PC-9 (cell line): ENCODE measurements around the gene CEACAM1.
"Not testable (repeated sequence)": the region's sequence is repeated elsewhere in the genome, so short reads cannot be mapped to it uniquely, and the experiment has no call there.

ENCODE experiments used
- EZH2 ChIP-seq: fragments of 200-600 bp; sonication (generic); IDR thresholded peaks from 2 replicates; pipeline ENCODE4 v1.8.0; 2017; ENCODE audit warnings: antibody characterized with exemption, low read depth
- TF ChIP-seq, protein P1 (sequence below): fragments of 200-600 bp; sonication (generic); conservative IDR thresholded peaks from 2 replicates; pipeline ENCODE4 v1.6.1; 2017; ENCODE audit warnings: mixed run types, antibody characterized with exemption, mild to moderate bottlenecking, moderate library complexity

DNA sequence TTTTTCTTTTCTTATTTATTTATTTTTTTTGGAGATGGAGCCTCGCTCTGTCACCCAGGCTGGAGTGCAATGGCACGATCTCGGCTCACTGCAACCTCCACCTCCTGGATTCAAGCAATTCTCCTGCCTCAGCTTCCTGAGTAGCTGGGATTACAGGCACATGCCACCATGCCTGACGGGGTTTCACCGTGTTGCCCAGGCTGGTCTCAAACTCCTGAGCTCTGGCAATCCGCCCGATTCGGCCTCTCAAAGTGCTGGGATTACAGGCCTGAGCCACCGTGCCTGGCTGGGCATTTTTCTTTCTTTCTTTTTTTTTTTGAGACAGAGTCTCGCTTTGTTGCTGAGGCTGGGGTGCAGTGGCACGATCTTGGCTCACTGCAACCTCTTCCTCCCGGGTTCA, 6.0 kb downstream of the CEACAM1 start:
- TF ChIP-seq, protein P1, sequence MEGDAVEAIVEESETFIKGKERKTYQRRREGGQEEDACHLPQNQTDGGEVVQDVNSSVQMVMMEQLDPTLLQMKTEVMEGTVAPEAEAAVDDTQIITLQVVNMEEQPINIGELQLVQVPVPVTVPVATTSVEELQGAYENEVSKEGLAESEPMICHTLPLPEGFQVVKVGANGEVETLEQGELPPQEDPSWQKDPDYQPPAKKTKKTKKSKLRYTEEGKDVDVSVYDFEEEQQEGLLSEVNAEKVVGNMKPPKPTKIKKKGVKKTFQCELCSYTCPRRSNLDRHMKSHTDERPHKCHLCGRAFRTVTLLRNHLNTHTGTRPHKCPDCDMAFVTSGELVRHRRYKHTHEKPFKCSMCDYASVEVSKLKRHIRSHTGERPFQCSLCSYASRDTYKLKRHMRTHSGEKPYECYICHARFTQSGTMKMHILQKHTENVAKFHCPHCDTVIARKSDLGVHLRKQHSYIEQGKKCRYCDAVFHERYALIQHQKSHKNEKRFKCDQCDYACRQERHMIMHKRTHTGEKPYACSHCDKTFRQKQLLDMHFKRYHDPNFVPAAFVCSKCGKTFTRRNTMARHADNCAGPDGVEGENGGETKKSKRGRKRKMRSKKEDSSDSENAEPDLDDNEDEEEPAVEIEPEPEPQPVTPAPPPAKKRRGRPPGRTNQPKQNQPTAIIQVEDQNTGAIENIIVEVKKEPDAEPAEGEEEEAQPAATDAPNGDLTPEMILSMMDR, result not testable (repeated sequence)
- not testable (repeated sequence) for TF ChIP-seq EZH2
